HepG2 (cell line): ENCODE measurements around the gene NLRC5. TPM values are rescaled to one million over a fixed set of nuclear protein-coding genes. Genes with fewer than 3 reads are reported as not detected.

ENCODE experiments used
- ATAC-seq: fragments of 200-7000 bp; cut with Tn5 transposase; 3 replicates; pipeline ENCODE4 v1.9.1; 2020; ENCODE audit warnings: mild to moderate bottlenecking, moderate library complexity
- BruUV-seq: library from RNA; stranded (reverse); fragments of 400-500 nt; replicated peaks from 2 replicates; lab custom pipeline; 2021; lab: Mats Ljungman, UMichigan
- CTCF ChIA-PET: fragments of 300-600 bp; formaldehyde crosslinking; extraction: SDS; loops from one replicate; lab custom pipeline; 2021; ENCODE audit warnings: low total read pairs, inconsistent platforms, low intra/inter-chr PET ratio; lab: Yijun Ruan, JAX
- POLR2A ChIA-PET: fragments of 350-600 bp; sonication (Branson Sonifier 250); formaldehyde crosslinking; loops from one replicate; lab custom pipeline; 2020; ENCODE audit warnings: antibody characterized with exemption, inconsistent platforms; lab: Yijun Ruan, JAX
- DNase-seq: peaks from one replicate; pipeline ENCODE4 v3.0.0-alpha.2; 2015; ENCODE audit warnings: low spot score
- FAIRE-seq: peaks from 3 replicates; lab custom pipeline; 2011; peaks lifted over from hg19 to GRCh38; lab: Jason Lieb, UNC
- H2AFZ ChIP-seq: one replicate; pipeline ENCODE4 v1.6.1; 2011; ENCODE audit warnings: low read length, inconsistent platforms
- H3K27ac ChIP-seq: fragments of 300-600 bp; 3 replicates; pipeline ENCODE4 v1.8.0; 2011; ENCODE audit warnings: mixed run types, mild to moderate bottlenecking, mixed read lengths, low read length, inconsistent platforms; ENCODE audit not compliant: insufficient read depth; ENCODE audit errors: extremely low read length
- H3K27me3 ChIP-seq, 2 experiments: fragments of 200-600 bp in 1 of 2; 2 replicates in 1 of 2; 3 replicates in 1 of 2; pipeline versions ENCODE4 v1.6.0 to v1.8.0; 2011; ENCODE audit warnings: low read length in 2 of 2, mild to moderate bottlenecking in 2 of 2, moderate library complexity in 2 of 2, inconsistent platforms in 1 of 2; ENCODE audit not compliant: insufficient read depth in 2 of 2, control insufficient read depth in 1 of 2
- H3K36me3 ChIP-seq, 2 experiments: fragments of 200-600 bp in 1 of 2; replicated peaks in 1 of 2; 2 replicates in 1 of 2; 3 replicates in 1 of 2; pipeline versions ENCODE4 v1.5.1 to v1.8.0; 2011; ENCODE audit warnings: low read length in 2 of 2, inconsistent platforms in 1 of 2; ENCODE audit not compliant: insufficient read depth in 2 of 2, control insufficient read depth in 1 of 2
- H3K4me1 ChIP-seq: 2 replicates; pipeline ENCODE4 v1.5.1; 2012; ENCODE audit warnings: low read length, inconsistent platforms; ENCODE audit not compliant: insufficient read depth
- H3K4me2 ChIP-seq: 2 replicates; pipeline ENCODE4 v1.6.0; 2011; ENCODE audit warnings: low read depth, low read length, inconsistent platforms
- H3K4me3 ChIP-seq, 3 experiments: fragments of 200-600 bp in 1 of 3; sonication (generic), shearing (Covaris generic) in 1 of 3; replicated peaks in 1 of 3; 2 replicates each; pipeline ENCODE4 v1.5.1; 2011 to 2016; ENCODE audit warnings: low read length in 3 of 3, inconsistent platforms in 2 of 3, low read depth in 2 of 3, mild to moderate bottlenecking in 2 of 3, control low read depth in 1 of 3, mixed read lengths in 1 of 3; ENCODE audit not compliant: insufficient read depth in 1 of 3
- H3K79me2 ChIP-seq: one replicate; pipeline ENCODE4 v1.6.1; 2011; ENCODE audit warnings: low read length, inconsistent platforms; ENCODE audit not compliant: insufficient read depth
- H3K9ac ChIP-seq: 2 replicates; pipeline ENCODE4 v1.6.0; 2011; ENCODE audit warnings: mild to moderate bottlenecking, low read depth, low read length, inconsistent platforms; ENCODE audit not compliant: insufficient read depth
- H3K9me3 ChIP-seq: 2 replicates; pipeline ENCODE4 v1.5.1; 2012; ENCODE audit warnings: mild to moderate bottlenecking, low read length
- H4K20me1 ChIP-seq: 2 replicates; pipeline ENCODE4 v1.6.0; 2011; ENCODE audit warnings: inconsistent platforms, mild to moderate bottlenecking, low read length, moderate library complexity; ENCODE audit not compliant: insufficient read depth
- AKAP8 ChIP-seq: sonication (generic); formaldehyde crosslinking; IDR thresholded peaks from 2 replicates; pipeline ENCODE4 v1.5.1; 2020; ENCODE audit warnings: mild to moderate bottlenecking, missing genetic modification reagents
- ARNTL ChIP-seq: sonication (generic); formaldehyde crosslinking; IDR thresholded peaks from 2 replicates; pipeline ENCODE4 v1.4.0; 2020; ENCODE audit warnings: mild to moderate bottlenecking, missing genetic modification reagents
- GABPB1 ChIP-seq: IDR thresholded peaks from 2 replicates; pipeline ENCODE4 v1.6.1; 2016; ENCODE audit warnings: mild to moderate bottlenecking, missing genetic modification reagents, moderate library complexity, missing compliant biosample characterization
- HMG20A ChIP-seq: IDR thresholded peaks from 2 replicates; pipeline ENCODE4 v1.6.1; 2016; ENCODE audit warnings: borderline replicate concordance
- KLF15 ChIP-seq: sonication (generic); formaldehyde crosslinking; IDR thresholded peaks from 2 replicates; pipeline ENCODE4 v1.8.1; 2023; ENCODE audit warnings: borderline replicate concordance, mild to moderate bottlenecking, inconsistent platforms, missing genetic modification reagents, mixed read lengths
- NAIF1 ChIP-seq: sonication (generic); formaldehyde crosslinking; IDR thresholded peaks from 2 replicates; pipeline ENCODE4 v1.5.0; 2020; ENCODE audit warnings: mild to moderate bottlenecking, missing genetic modification reagents, borderline replicate concordance
- RARA ChIP-seq: IDR thresholded peaks from 2 replicates; pipeline ENCODE4 v1.6.1; 2016; ENCODE audit warnings: missing genetic modification reagents, missing compliant biosample characterization
- SP1 ChIP-seq, 2 experiments: fragments of 450-650 bp in 1 of 2; sonication (generic) in 1 of 2; formaldehyde crosslinking in 1 of 2; IDR thresholded peaks; 2 replicates each; pipeline versions ENCODE4 v1.4.0 to v1.6.1; 2016 to 2020; ENCODE audit warnings: missing genetic modification reagents in 1 of 2
- USF2 ChIP-seq, 2 experiments: sonication (generic) in 1 of 2; formaldehyde crosslinking in 1 of 2; IDR thresholded peaks; 2 replicates each; pipeline versions ENCODE4 v1.5.1 to v1.6.1; 2011 to 2020; ENCODE audit warnings: borderline replicate concordance in 1 of 2, low read depth in 1 of 2, low read length in 1 of 2, mild to moderate bottlenecking in 1 of 2, missing genetic modification reagents in 1 of 2, moderate library complexity in 1 of 2
- ZBTB34 ChIP-seq: sonication (generic); formaldehyde crosslinking; IDR thresholded peaks from 2 replicates; pipeline ENCODE4 v1.8.0; 2022; ENCODE audit warnings: mild to moderate bottlenecking, missing genetic modification reagents
- ZNF33A ChIP-seq: sonication (generic); formaldehyde crosslinking; IDR thresholded peaks from 2 replicates; pipeline ENCODE4 v1.5.1; 2020; ENCODE audit warnings: missing genetic modification reagents, mild to moderate bottlenecking, moderate library complexity, borderline replicate concordance
- ZNF430 ChIP-seq: sonication (generic); formaldehyde crosslinking; IDR thresholded peaks from 2 replicates; pipeline ENCODE4 v1.9.0; 2021; ENCODE audit warnings: mild to moderate bottlenecking, missing genetic modification reagents
- ZNF782 ChIP-seq: sonication (generic); formaldehyde crosslinking; IDR thresholded peaks from 2 replicates; pipeline ENCODE4 v1.4.0; 2020; ENCODE audit warnings: missing genetic modification reagents, mild to moderate bottlenecking, borderline replicate concordance
- ZNF788 ChIP-seq: sonication (generic); formaldehyde crosslinking; IDR thresholded peaks from 2 replicates; pipeline ENCODE4 v1.5.0; 2020; ENCODE audit warnings: mild to moderate bottlenecking, missing genetic modification reagents, borderline replicate concordance
- WGBS: methylation state at CpG from one replicate; pipeline ENCODE4 v1.1.6; 2017; ENCODE audit warnings: low lambda C conversion rate; 5-methylcytosine and 5-hydroxymethylcytosine counted together
- in situ Hi-C: cut with HindIII; loops from 2 replicates; pipeline ENCODE4 v1.10.0; 2017; ENCODE audit warnings: low pct_unique_long_range_greater_than_20kb; ENCODE audit not compliant: extremely low pct_ligation_motif_present
- intact Hi-C: fragments of 100-400 bp; cut with micrococcal nuclease; formaldehyde crosslinking; loops from one replicate; pipeline ENCODE4 v1.10.0; 2022; ENCODE audit not compliant: unreplicated experiment
- polyA plus RNA-seq, 8 experiments: library from polyadenylated mRNA; depleted of rRNA in 3 of 8; stranded (reverse) in 7 of 8; unstranded in 1 of 8; fragments of >200 nt; fragmentation: Illumina TruSeq in 4 of 8; extraction: Trizol in 4 of 8; gene quantifications; 2 replicates each; pipeline versions ENCODE4 v1.2.1 to v1.2.3, GENCODE V29; 2011 to 2016; ENCODE audit warnings: low read depth in 4 of 8, missing spikeins in 1 of 8, mixed read lengths in 1 of 8; ENCODE audit not compliant: insufficient read depth in 1 of 8
- total RNA-seq, 5 experiments: library from RNA; depleted of rRNA; stranded (reverse); fragments of >200 nt; fragmentation: Illumina TruSeq; extraction: Trizol; gene quantifications; 2 replicates each; pipeline ENCODE4 v1.2.3, GENCODE V29; 2016; ENCODE audit warnings: low read depth in 1 of 5
- TF ChIP-seq, protein P1 (sequence below): sonication (generic); formaldehyde crosslinking; IDR thresholded peaks from 2 replicates; pipeline ENCODE4 v1.8.1; 2023; ENCODE audit warnings: mild to moderate bottlenecking, missing genetic modification reagents
- TF ChIP-seq, protein P2 (sequence below): sonication (generic); formaldehyde crosslinking; IDR thresholded peaks from 2 replicates; pipeline ENCODE4 v1.8.0; 2023; ENCODE audit warnings: mild to moderate bottlenecking, missing genetic modification reagents
- TF ChIP-seq, protein P3 (sequence below): IDR thresholded peaks from 2 replicates; pipeline ENCODE4 v1.6.1; 2016; ENCODE audit warnings: missing genetic modification reagents, missing compliant biosample characterization

Gene NLRC5
- total and polyA plus RNA-seq, 2 of the 13 experiments (the other 11 are each of a cell fraction or from before 2014, with no cell fraction given), result 6.3 to 12.7 TPM

- peaks cover 2 to 30% of the 10 kb centered on the region in 2 experiments for H3K27me3 ChIP-seq
- H4K20me1 ChIP-seq, result no peaks in the 10 kb centered on the region
- POLR2A ChIA-PET, result interaction anchor here (1.2 kb wide), 1 partner anchor 162 kb away, joined by 3 read pairs; the partner anchor contains the start of gene ARL2BP
- peak overlapping the region; percentile 21; the same call in 1 of the 2 replicates for H3K4me2 ChIP-seq
- FAIRE-seq, result peak; percentile 56
- no peak overlapping the region for H3K9ac ChIP-seq
- in situ Hi-C loops (loop anchor here (10.0 kb wide), 1 partner anchor 211 kb away; no protein-coding TSS in a partner anchor), intact Hi-C loops (loop anchor here (2.0 to 10.0 kb wide), 4 partner anchors 85 to 331 kb away; partner anchors contain the start of gene PLLP)
- H3K27ac ChIP-seq, result no peak overlapping the region
- CTCF ChIA-PET, result interaction anchor here (0.8 to 1.7 kb wide), 6 partner anchors 84 to 339 kb away, joined by 3 to 16 read pairs (median 4); no protein-coding TSS in a partner anchor
- no TSS peak for BruUV-seq
- no peaks in the 10 kb centered on the region for H3K9me3 ChIP-seq
- no peaks in the 10 kb centered on the region for H3K79me2 ChIP-seq
- no peak; the same call in 2 of the 3 replicates for ATAC-seq
- H3K4me1 ChIP-seq, result peaks cover 15% of the 10 kb centered on the region
- DNase-seq, result no peak
- H2AFZ ChIP-seq, result no peak overlapping the region
- 43% methylated on average over 7 of the region's 7 CpGs for WGBS
- no peaks in the 10 kb centered on the region for H3K36me3 ChIP-seq
- no peak overlapping the region for H3K4me3 ChIP-seq
- TF ChIP-seq RARA (CRISPR knock-in tag) (no peak), SP1 (IDR thresholded peaks at IDR 0.05) (no peak), SP1 (CRISPR knock-in tag; IDR thresholded peaks at IDR 0.05) (0 out of 2 replicates have a peak, but pooled peaks have one; percentile 6), KLF15 (CRISPR knock-in tag) (no peak), ZNF430 (CRISPR knock-in tag) (no peak), ZBTB34 (CRISPR knock-in tag) (no peak), ARNTL (CRISPR knock-in tag) (no peak), ZNF788 (CRISPR knock-in tag) (0 out of 2 replicates have a peak, but pooled peaks have one; percentile 0), ZNF33A (CRISPR knock-in tag) (no peak), AKAP8 (CRISPR knock-in tag) (no peak), ZNF782 (no peak), GABPB1 (CRISPR knock-in tag) (no peak), HMG20A (CRISPR knock-in tag) (no peak), USF2 (IDR thresholded peaks at IDR 0.05; ENCODE audit: low read depth, low read length) (no peak), USF2 (CRISPR knock-in tag; IDR thresholded peaks at IDR 0.05; ENCODE audit: borderline replicate concordance) (no peak), NAIF1 (CRISPR knock-in tag) (no peak)
- TF ChIP-seq, protein P1, sequence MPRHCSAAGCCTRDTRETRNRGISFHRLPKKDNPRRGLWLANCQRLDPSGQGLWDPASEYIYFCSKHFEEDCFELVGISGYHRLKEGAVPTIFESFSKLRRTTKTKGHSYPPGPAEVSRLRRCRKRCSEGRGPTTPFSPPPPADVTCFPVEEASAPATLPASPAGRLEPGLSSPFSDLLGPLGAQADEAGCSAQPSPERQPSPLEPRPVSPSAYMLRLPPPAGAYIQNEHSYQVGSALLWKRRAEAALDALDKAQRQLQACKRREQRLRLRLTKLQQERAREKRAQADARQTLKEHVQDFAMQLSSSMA (CRISPR knock-in tag), result 0 out of 2 replicates have a peak, but pooled peaks have one; percentile 40
- TF ChIP-seq, protein P2, sequence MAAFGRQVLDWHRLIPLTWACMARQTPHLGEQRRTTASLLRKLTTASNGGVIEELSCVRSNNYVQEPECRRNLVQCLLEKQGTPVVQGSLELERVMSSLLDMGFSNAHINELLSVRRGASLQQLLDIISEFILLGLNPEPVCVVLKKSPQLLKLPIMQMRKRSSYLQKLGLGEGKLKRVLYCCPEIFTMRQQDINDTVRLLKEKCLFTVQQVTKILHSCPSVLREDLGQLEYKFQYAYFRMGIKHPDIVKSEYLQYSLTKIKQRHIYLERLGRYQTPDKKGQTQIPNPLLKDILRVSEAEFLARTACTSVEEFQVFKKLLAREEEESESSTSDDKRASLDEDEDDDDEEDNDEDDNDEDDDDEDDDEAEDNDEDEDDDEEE (CRISPR knock-in tag), result 0 out of 2 replicates have a peak, but pooled peaks have one; percentile 36
- TF ChIP-seq, protein P3, sequence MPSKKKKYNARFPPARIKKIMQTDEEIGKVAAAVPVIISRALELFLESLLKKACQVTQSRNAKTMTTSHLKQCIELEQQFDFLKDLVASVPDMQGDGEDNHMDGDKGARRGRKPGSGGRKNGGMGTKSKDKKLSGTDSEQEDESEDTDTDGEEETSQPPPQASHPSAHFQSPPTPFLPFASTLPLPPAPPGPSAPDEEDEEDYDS, result no peak
Observed at GRCh38 chr16:57083485-57084126, 94.2 kb downstream of the NLRC5 start.
